Neural cell (in vitro differentiated cells): ENCODE data around the gene IQCK. TPM values are rescaled to one million over a fixed set of nuclear protein-coding genes. Genes with fewer than 3 reads are reported as not detected.

Experiments used
- H2AFZ ChIP-seq: fragments of 200-600, 300-800 bp; sonication (generic), shearing (Covaris generic); 2 replicates; pipeline ENCODE4 v1.6.0; 2014; ENCODE audit warnings: low read depth, mild to moderate bottlenecking, antibody characterized with exemption, low read length, moderate library complexity
- H3F3A ChIP-seq: fragments of 200-600 bp; shearing (Covaris generic); 2 replicates; pipeline ENCODE4 v1.6.1; 2016; ENCODE audit warnings: mild to moderate bottlenecking, moderate library complexity, mixed read lengths, antibody characterized with exemption, low read length; ENCODE audit not compliant: insufficient read depth, poor library complexity, severe bottlenecking
- H3K27ac ChIP-seq: fragments of 200-600, 300-800 bp; sonication (generic), shearing (Covaris generic); 2 replicates; pipeline ENCODE4 v1.5.1; 2014; ENCODE audit warnings: mild to moderate bottlenecking, low read length, moderate library complexity
- H3K27me3 ChIP-seq: fragments of 300-800, 200-600 bp; sonication (generic), shearing (Covaris generic); 2 replicates; pipeline ENCODE4 v1.6.0; 2014; ENCODE audit warnings: mild to moderate bottlenecking, low read depth, low read length, moderate library complexity; ENCODE audit not compliant: insufficient read depth
- H3K36me3 ChIP-seq: fragments of 300-800, 200-600 bp; sonication (generic), shearing (Covaris generic); 2 replicates; pipeline ENCODE4 v1.5.1; 2014; ENCODE audit warnings: mild to moderate bottlenecking, antibody characterized with exemption, low read length, moderate library complexity; ENCODE audit not compliant: insufficient read depth
- H3K4me2 ChIP-seq: fragments of 300-800, 200-600 bp; sonication (generic), shearing (Covaris generic); 2 replicates; pipeline ENCODE4 v1.6.0; 2014; ENCODE audit warnings: mild to moderate bottlenecking, low read length
- H3K4me3 ChIP-seq: fragments of 300-800, 200-600 bp; sonication (generic), shearing (Covaris generic); 2 replicates; pipeline ENCODE4 v1.5.1; 2014; ENCODE audit warnings: mild to moderate bottlenecking, low read length, moderate library complexity
- H3K79me2 ChIP-seq: fragments of 200-600 bp; shearing (Covaris generic); replicated peaks from 2 replicates; pipeline ENCODE4 v1.6.0; 2014; ENCODE audit warnings: mild to moderate bottlenecking, low read length, moderate library complexity; ENCODE audit not compliant: insufficient read depth
- H3K9ac ChIP-seq: fragments of 300-800, 200-600 bp; sonication (generic), shearing (Covaris generic); 2 replicates; pipeline ENCODE4 v1.6.1; 2016; ENCODE audit warnings: mild to moderate bottlenecking, low read length, mixed read lengths
- H3K9me2 ChIP-seq: fragments of 200-600 bp; shearing (Covaris generic); 2 replicates; pipeline ENCODE4 v1.6.1; 2016; ENCODE audit warnings: mild to moderate bottlenecking, low read length, mixed read lengths; ENCODE audit not compliant: insufficient read depth
- H3K9me3 ChIP-seq: fragments of 200-600, 300-800 bp; sonication (generic), shearing (Covaris generic); 2 replicates; pipeline ENCODE4 v1.6.1; 2016; ENCODE audit warnings: mild to moderate bottlenecking, mixed run types, low read length, moderate library complexity, mixed read lengths
- H4K20me1 ChIP-seq: fragments of 200-600 bp; shearing (Covaris generic); 2 replicates; pipeline ENCODE4 v1.6.1; 2016; ENCODE audit warnings: mild to moderate bottlenecking, mixed run types; ENCODE audit not compliant: insufficient read depth
- CTCF ChIP-seq: fragments of 450-650 bp; IDR thresholded peaks from 2 replicates; pipeline ENCODE4 v1.5.1; 2014; ENCODE audit warnings: antibody characterized with exemption, mild to moderate bottlenecking, moderate library complexity; ENCODE audit not compliant: poor library complexity, severe bottlenecking
- EP300 ChIP-seq: fragments of 450-650 bp; conservative IDR thresholded peaks from 2 replicates; pipeline ENCODE4 v1.6.1; 2014; ENCODE audit warnings: antibody characterized with exemption, mild to moderate bottlenecking, moderate library complexity; ENCODE audit not compliant: poor library complexity, severe bottlenecking
- EZH2 ChIP-seq: fragments of 200-600, 300-800 bp; shearing (Covaris generic), sonication (generic); IDR thresholded peaks from 2 replicates; pipeline ENCODE4 v1.6.1; 2014; ENCODE audit warnings: antibody characterized with exemption, low read length, borderline replicate concordance, mild to moderate bottlenecking; ENCODE audit not compliant: insufficient read depth, poor library complexity, severe bottlenecking
- MXI1 ChIP-seq: fragments of 450-650 bp; conservative IDR thresholded peaks from 2 replicates; pipeline ENCODE4 v1.6.1; 2014; ENCODE audit warnings: antibody characterized with exemption, mild to moderate bottlenecking; ENCODE audit not compliant: poor library complexity, severe bottlenecking
- POLR2AphosphoS5 ChIP-seq: IDR thresholded peaks from 2 replicates; pipeline ENCODE4 v1.6.1; 2012
- RAD21 ChIP-seq: fragments of 450-650 bp; conservative IDR thresholded peaks from 2 replicates; pipeline ENCODE4 v1.6.1; 2014; ENCODE audit warnings: antibody characterized with exemption, mild to moderate bottlenecking, moderate library complexity
- REST ChIP-seq: IDR thresholded peaks from 2 replicates; pipeline ENCODE4 v1.6.1; 2012; ENCODE audit warnings: borderline replicate concordance
- SMC3 ChIP-seq: fragments of 450-650 bp; conservative IDR thresholded peaks from 2 replicates; pipeline ENCODE4 v1.6.1; 2014; ENCODE audit warnings: antibody characterized with exemption, mild to moderate bottlenecking, moderate library complexity; ENCODE audit not compliant: poor library complexity
- TAF1 ChIP-seq: IDR thresholded peaks from 2 replicates; pipeline ENCODE4 v1.6.1; 2012; ENCODE audit warnings: low read depth
- polyA plus RNA-seq: library from polyadenylated mRNA; depleted of rRNA; stranded (reverse); fragments of >200 nt; gene quantifications from 2 replicates; pipeline ENCODE4 v1.2.3, GENCODE V29; 2014

The IQCK gene
- polyA plus RNA-seq, 1 donor from 2014 or later = 10.2 TPM

- H3K79me2 ChIP-seq = no peaks in the 10 kb centered on the region
- no peaks in the 10 kb centered on the region for H4K20me1 ChIP-seq
- H2AFZ ChIP-seq = no peak overlapping the region
- H3K27ac ChIP-seq = no peak overlapping the region
- no peak for TF ChIP-seq MXI1
- TF ChIP-seq REST = no peak
- TF ChIP-seq SMC3 = no peak
- no peak for TF ChIP-seq EP300
- TF ChIP-seq TAF1 = no peak
- no peak for TF ChIP-seq POLR2AphosphoS5
- no peak for TF ChIP-seq RAD21
- TF ChIP-seq EZH2 = no peak
- no peak for TF ChIP-seq CTCF
- no peaks in the 10 kb centered on the region for H3K9me3 ChIP-seq
- no peaks in the 10 kb centered on the region for H3K27me3 ChIP-seq
- no peaks in the 10 kb centered on the region for H3K36me3 ChIP-seq
- no peak overlapping the region for H3K4me2 ChIP-seq
- no peaks in the 10 kb centered on the region for H3F3A ChIP-seq
- no peak overlapping the region for H3K4me3 ChIP-seq
- H3K9me2 ChIP-seq = no peaks in the 10 kb centered on the region
- no peak overlapping the region for H3K9ac ChIP-seq
These were observed 91.6 kb downstream of the IQCK start for GRCh38 chr16:19809693-19810092.

- Histone ChIP-seq H3K4me3 (no peak overlapping the region), H3K4me2 (no peak overlapping the region), H3K9me2 (no peaks in the 10 kb centered on the region), H3K36me3 (no peaks in the 10 kb centered on the region), H4K20me1 (no peaks in the 10 kb centered on the region), H3K27ac (no peak overlapping the region), H2AFZ (no peak overlapping the region), H3K9me3 (no peaks in the 10 kb centered on the region), H3F3A (no peaks in the 10 kb centered on the region), H3K79me2 (no peaks in the 10 kb centered on the region), H3K9ac (no peak overlapping the region), H3K27me3 (no peaks in the 10 kb centered on the region)
- TF ChIP-seq SMC3 (no peak), POLR2AphosphoS5 (no peak), EP300 (no peak), TAF1 (no peak), EZH2 (no peak), MXI1 (no peak), CTCF (no peak), RAD21 (no peak), REST (no peak)
These were observed 93.0 kb downstream of the IQCK start for GRCh38 chr16:19810817-19811731.
